Stimulated activated CD8-positive, alpha-beta memory T cell treated with anti-CD3 and anti-CD28 coated beads, Interleukin-15, amount 100 ng/mL, for 1 hour (primary cell): ENCODE data around the gene NRDC.
"Not testable (repeated sequence)": the region's sequence is repeated elsewhere in the genome, so short reads cannot be mapped to it uniquely, and the experiment has no call there.

Experiments
- DNase-seq: peaks from one replicate; pipeline ENCODE4 v3.0.0-alpha.2; 2020; ENCODE audit warnings: low read depth

The NRDC gene

DNA sequence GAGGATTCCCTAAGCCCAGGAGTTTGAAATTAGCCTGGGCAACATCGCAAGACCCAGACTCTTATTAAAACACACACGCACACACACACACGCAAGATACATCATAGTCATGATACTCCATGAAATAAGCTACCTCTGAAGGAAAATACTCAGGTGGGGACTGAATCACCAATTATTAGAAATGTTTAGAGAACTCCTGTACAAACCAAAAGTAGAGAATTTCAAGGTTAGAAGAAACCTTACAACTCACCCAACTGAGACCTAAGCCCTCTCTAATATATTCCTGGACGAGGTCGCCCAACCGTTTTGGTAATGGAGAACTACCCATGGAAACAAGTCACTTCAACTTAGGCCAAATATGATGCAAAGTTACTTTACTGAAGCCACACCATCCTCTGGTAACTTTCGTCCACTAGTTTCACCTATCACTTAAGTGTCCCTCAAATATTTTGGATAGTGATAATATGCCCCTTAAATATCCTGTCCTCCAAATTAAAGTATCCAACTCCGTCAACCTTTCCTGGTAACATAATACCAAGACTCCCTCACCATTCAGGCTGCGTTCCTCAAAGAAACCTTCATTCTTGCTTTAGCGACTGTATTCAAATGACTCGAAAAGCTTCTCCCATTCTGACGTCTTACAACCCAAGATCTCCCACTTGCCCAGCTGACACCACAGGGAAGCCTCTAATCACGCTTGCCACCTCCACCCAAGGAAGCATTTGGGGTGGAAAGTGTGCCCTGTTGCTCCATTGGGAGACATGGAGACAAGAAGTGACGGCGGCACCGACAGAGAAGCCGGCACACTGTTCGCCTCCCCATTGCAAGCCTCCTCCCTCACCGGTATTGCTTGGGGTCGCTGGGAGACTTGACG, 856 bp downstream of the NRDC start:
- DNase-seq = no peak

DNA sequence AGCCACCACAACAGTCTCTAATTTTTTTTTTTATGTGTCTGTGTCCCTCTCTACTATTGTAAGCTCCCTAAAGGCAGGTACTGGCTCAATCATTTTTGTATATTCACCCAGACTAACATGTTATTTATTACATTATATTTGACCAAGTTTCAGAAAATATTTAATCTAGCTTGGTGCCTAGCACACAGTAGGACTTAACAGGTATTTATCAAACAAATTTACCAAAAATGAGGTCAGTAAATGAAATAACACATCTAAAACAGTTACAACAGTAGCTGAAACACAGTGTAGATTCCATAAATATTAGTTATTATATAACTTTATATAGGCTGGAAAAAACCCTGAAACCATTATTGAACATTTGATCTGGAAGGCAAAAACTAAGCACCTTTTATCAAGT, 2.7 kb downstream of the NRDC start:
- DNase-seq = no peak

DNA sequence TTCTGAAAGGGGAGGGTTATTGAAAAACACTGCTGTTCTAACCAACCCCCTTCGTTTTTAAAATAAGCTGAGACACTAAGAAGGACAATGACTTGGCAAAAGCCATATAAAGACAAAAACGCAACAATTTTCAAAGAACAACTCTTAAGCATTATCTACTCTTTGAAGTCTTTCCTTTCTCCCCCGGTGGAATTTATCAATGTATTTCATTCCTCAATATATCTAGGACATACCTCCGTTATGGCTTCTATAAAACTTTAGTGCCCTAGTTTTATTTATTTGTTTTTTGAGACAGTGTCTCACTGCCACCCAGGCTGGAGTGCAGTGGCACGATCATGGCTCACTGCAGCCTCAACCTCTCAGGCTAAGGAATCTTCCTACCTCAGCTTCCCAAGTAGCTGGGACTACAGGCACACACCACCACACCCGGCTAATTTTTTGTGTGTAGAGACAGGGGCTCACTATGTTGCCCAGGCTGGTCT, 3.2 kb downstream of the NRDC start:
- DNase-seq = no peak

DNA sequence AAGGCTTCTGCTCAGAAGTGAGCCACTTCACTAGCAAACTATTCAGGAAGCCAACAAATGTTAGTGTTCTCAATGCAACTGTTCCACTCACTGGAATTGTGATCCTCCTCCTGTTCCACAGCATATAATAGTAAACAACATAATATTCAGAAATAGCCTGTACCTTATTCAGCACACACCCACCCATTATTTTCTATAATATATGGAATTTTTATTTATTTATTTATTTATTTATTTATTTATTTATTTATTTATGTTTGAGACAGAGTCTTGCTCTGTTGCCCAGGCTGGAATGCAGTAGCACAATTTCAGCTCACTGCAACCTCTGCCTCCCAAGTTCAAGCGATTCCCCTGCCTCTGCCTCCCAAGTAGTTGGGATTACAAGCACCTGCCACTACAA, 5.3 kb downstream of the NRDC start:
- not testable (repeated sequence) for DNase-seq

DNA sequence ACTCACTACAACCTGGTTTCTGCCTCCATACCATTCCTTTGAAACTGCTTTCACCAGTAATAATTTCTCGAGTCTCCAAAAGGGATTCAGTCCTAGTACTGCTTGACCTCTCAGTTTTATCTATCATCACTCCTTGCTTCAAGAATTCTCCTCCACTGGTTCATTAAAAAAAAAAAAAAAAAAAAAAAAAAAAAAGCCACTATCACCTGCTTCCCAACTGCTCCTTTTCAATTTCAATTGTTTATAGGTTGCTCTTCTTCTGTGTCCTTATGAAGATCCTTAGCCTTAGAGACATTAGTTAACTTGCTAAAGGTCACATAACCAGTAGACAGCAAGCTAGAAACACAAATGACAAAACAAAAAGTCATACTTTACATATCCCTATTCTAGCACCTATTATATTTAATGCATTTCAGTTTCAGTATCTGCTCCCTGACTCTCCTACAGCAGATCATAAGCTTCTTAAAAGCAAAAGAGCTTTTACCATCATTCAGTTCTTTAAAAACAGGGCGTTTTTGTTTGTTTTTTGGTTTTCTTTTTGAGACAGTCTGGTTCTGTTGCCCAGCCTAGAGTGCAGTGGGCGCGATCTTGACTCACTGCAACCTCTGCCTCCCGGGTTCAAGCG, 7.1 kb downstream of the NRDC start:
- no peak for DNase-seq

DNA sequence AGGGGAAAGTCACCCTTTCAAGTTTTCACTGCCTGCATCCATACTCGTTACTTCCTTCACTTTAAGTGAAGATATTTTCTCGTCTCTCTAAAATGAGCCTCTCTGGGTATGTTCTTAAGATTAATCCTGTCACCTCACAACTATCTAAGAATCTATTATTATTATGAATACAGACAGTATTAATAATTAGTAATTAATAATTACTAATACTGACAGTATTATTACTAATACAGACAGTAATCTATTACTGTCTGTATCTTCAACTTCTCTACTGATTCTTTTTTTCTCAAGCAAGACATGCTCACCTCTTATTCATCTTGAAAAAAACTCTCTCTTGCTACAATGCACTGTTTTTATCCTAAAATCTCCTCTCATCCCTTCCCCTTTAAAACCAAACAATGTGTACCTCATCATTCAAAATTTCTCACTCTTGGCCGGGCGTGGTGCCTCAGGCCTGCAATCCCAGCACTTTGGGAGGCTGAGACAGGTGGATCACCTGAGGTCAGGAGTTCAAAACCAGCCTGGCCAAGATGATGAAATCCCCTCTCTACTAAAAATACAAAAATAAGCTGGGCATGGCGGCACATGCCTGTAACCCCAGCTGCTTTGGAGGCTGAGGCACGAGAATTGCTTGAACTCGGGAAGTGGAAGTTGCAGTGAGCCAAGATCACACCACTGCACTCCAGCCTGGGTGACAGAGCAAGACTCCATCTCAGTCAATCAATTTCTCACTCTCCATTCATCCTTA, 7.8 kb downstream of the NRDC start:
- no peak for DNase-seq

DNA sequence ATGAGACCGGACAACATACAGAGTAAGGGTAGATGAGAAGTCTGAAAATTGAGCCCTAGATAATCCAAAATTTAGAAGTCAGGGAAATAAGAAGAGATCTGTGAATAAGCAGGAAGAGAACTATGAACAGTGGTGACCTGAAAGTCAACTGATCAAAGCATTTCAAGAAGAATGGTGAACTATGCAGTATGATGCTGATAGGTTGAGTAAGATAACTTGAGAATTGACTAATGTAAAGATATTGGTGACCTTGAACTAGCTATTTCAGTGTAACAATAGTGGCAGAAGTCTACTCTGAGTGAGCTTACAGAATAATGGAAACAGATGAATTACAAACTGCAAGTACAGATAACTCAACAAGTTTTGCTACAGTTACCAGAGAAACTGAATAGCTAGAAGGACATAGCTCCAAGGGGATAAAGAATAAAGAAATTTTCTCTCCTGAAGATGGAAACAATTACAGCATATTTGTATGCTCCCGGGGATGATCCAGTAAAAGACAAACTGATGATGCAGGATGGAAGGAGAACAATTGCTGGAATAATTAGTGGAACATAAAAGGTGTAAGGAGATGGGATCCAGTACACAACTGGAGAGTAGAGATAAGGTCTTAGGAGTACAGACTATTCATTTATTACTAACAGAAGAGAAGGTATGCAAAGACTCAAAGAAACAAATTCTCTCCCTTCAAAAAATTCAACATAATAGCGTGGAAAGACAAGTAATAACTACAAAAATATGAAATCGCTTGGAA, 10.9 kb downstream of the NRDC start:
- no peak for DNase-seq

DNA sequence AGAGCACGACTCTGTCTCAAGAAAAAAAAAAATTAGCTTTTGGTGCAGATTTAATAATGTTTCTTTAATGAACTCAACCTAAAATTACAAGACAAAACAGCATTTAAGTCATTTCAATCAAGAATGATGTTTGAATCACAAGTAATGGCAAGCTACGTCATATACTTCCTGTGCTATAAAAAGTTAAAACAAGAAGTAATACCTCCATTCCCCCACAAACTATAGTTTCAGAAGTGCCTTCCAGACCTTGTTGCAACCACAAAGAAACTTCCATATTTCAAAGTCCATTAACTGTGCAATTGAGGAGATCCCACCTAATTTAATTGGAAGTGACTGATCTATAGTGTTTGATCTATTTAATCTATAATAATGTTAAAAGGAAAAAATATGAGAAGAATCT, 15.1 kb downstream of the NRDC start:
- DNase-seq = no peak

DNA sequence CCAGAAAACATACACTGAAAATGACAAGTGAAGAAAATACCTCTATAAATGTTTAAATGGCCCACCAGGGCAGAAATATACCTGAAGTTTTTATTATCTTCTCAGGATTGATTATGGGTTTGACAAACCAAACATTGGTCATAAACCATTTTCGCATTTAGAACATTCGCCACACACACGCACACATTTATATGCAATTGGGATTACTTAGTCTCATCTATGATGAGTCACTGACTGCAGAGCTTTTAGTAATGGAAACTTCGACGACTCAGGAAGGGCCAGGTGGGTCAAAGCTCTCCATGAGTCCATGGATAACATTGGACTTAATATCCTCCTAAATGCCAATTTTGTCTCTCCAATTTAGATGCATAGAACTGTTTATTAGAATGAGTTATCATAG, 16.9 kb downstream of the NRDC start:
- DNase-seq = no peak

DNA sequence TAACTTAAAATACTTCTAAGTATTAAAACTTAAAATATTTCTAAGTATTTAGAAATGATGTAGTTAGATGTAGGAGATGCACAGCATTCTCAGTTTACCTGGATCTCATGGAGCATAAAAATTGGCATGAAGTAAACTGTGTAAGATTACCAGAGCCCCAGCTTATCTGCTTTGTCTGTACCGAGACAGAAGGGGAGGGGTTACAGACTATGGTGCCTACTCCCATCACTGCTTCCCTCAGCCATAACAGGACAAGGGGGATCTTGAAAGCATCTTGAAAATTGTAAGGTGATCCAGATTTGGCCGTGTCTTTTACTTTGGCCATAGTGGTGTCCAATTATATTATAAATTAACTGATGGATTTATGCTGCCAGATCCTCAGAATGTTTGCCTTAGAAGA, 18.8 kb downstream of the NRDC start:
- no peak for DNase-seq

DNA sequence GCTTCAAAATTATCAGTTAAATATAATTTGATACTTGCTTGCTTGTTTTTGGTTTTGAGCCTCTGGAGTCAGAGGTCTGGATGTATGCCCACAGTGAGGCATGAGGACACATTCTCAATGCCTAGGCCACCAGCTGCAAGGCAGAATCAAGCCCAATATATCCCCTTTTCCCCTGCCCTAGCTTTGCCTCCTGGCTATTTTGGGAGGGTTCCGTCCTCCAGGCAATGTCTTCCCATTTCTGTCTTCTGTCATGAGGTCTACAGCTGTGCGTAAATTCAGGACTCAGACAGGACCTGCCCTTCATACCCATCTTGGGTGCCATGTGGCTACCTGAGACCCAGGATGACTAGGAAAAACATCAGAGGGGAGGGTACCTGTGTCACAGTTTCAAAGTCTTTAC, 19.2 kb downstream of the NRDC start:
- DNase-seq = no peak

DNA sequence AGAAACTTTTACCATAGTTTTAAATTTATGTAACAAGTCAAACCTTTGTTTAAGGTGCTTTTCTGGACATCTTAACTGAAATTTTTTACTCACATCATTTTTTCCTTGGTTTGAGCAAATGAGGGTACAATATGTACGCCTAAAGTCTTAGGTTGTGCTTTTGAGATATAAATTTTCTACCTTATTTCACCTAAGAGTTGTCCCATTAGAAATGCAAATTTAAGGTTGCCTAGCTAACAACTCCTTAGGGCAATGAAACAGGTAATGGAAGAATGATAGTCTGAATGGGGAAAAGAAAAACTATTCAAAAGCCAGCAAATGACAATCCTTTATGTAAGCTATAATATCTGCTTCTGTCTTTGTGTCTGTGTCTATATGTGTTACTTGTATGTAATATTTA, 19.6 kb downstream of the NRDC start:
- DNase-seq = no peak

DNA sequence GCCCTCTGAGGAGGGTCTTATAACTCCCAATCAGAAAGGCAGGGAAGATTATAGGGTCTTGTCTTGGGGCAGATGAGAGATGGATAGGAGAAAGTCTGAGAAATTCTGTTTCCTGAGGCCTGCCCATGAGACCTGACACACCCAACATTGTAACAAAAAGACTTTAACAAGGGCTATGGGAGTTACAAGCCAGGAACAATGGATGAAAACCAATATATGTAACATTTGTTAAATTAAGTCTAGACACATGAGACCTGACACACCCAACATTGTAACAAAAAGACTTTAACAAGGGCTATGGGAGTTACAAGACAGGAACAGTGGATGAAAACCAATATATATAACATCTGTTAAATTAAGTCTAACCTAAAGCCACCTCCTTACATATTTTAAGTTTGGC, 21.8 kb downstream of the NRDC start:
- no peak for DNase-seq

DNA sequence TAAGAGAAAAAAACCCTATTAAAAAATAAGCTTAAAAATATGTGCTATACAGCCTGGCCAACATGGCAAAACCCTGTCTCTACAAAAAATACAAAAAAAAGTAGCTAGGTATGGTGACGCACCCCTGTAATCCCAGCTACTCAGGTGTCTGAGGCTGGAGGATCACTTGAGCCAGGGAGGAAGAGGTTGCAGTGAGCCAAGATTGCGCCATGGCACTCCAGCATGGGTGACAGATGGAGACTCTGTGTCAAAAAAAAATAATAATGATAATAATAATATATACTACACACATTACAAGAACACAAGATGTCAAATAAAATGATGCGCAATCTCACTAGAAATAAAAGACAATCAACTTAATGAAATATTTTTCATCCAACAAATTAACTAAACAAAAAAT, 22.9 kb downstream of the NRDC start:
- no peak for DNase-seq

DNA sequence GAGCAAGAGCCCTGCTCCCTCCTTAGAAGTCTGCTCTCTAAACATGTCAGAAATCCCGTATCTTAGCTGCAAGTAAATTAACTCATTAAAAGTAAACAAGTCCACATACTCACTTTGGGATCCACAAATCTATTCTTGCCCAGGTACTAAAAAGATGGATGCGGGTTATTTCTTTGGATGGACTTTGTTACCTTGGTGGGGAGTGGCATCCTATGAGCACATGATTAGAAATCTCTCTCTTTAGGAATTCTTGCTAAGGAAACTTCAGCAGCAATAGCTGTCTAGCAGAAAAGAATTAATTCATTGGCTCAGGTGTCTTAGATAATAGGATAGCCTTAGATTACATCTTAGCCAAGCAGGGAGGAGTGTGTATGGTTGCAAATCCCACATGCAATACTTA, 25.2 kb downstream of the NRDC start:
- DNase-seq = no peak

DNA sequence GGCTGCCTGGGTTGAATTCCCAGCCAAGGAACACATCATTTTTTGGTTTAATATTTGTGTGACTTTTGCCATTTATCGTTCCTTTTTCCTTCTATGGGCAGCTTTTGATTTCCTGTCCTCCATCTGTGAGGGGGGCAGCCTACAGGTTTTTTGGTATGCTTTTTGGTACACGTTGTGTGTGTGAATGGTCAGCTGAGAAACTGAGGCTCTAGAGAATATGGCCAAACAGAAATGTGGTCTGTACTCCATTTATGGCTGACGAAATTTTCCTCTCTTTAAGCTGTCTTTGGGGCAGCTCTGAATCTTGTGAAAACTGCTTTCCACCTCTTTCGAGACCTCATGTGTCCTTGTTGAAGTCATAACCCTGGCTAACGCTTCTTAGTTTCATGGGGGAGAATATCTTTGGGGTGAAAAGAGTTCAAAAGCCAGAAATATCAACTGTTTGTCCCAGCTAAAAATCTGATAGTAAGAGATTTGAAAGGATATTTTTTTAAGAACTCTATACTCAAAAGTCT, 26.6 kb downstream of the NRDC start:
- no peak for DNase-seq

DNA sequence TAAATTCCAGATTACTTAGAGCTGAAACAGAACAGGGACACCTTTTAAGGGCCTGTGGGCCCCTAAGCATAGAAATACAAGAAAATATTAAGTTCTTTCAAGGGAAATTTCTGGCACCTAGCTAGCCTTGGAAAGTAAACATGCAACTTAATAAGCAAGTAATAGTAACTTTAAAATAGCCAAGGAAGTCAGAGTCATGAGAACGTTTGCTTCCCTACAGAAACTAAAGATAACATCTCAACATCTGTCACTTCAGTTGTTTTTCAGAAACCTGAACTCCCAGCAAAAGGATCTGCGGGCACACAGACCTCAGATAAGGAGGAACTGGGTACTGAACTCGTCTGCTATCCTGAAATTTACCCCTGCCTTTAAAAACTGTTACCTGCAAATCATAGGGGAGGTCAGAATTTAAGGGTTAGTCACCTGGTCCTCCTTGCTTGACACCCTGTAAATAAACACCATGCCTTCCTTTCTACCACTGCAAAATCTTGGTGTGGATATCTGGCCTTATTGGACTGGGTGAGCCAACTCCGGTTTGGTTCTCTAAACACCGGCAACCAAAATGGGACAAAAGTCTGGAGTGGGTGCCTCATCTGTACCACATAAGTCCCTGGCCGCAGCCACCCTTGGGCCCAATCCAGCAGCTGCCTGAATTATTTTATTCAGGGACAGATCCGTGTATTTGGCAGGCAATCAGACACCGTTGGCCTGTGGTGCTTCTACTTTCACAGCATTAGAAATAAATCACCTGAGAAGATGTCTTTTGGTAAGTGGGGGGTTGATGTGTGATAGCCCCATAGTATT, 27.9 kb downstream of the NRDC start:
- DNase-seq = no peak

DNA sequence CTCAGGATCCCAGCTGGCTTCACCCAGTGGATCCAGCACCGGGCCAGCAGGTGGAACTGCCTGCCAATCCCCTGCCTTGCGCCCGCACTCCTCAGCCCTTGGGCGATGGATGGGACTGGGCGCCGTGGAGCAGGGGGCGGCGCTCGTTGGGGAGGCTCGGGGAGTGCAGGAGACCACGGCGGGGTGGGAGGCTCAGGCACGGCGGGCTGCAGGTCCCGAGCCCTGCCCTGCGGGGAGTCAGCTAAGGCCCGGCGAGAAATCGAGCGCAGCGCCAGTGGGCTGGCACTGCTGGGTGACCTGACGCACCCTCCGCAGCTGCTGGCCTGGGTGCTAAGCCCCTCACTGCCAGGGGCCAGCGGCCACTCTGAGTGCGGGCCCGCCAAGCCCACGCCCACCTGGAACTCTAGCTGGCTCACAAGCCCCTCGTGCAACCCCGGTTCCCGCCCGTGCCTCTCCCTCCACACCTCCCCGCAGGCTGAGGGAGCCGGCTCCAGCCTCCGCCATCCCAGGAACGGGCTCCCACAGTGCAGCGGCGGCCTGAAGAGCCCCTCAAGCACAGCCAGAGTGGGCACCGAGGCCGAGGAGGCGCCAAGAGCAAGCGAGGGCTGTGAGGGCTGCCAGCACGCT, 31.1 kb downstream of the NRDC start:
- DNase-seq = no peak

DNA sequence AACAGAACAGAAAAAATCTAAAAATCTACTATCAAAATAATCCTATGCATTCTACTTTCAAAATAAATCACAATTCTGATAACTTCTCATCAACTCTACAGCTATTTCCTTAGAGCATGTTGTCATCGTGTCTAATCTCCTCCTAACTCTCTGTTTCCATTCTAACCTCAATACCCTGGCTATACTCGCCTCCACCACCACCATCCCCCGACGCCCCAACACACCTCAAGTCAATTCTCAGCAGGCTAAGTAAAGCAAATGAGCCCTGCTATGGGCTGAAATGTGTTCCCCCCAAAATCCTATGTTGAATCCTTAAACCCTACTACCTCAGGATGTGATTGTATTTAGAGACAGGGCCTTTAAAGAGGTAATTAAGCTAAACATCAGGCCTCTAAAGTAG, 34.6 kb downstream of the NRDC start:
- DNase-seq = no peak

DNA sequence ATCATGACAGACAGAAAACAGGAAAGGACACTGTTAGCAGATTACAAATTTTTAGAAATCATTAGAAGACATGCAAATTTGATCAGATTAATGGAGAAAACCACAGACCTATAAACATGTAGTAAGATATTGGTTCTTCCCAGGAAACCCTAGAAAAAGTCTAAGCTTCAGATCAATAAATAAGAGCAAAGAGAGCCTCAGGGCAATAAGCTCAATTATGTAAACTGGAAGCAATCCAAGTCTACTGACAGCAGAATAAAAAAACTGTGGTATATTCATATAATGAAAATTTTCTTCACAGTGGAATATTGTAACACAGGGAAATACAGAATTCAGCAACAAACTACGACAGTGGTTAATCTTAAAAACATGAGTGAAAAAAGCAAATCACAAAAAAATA, 36.3 kb downstream of the NRDC start:
- DNase-seq = no peak
